ENCODE results near the gene NDUFV1. TPM values are rescaled to one million over a fixed set of nuclear protein-coding genes. Genes with fewer than 3 reads are reported as not detected.

The NDUFV1 gene
- total and polyA plus RNA-seq, 9 of the 15 experiments (the other 6 are each of a cell fraction or from before 2014, with no cell fraction given): 10.8 to 423 (median 209) TPM

- TF ChIP-seq, protein P1, sequence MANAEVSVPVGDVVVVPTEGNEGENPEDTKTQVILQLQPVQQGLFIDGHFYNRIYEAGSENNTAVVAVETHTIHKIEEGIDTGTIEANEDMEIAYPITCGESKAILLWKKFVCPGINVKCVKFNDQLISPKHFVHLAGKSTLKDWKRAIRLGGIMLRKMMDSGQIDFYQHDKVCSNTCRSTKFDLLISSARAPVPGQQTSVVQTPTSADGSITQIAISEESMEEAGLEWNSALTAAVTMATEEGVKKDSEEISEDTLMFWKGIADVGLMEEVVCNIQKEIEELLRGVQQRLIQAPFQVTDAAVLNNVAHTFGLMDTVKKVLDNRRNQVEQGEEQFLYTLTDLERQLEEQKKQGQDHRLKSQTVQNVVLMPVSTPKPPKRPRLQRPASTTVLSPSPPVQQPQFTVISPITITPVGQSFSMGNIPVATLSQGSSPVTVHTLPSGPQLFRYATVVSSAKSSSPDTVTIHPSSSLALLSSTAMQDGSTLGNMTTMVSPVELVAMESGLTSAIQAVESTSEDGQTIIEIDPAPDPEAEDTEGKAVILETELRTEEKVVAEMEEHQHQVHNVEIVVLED (CRISPR knock-in tag; IDR thresholded peaks at IDR 0.05): no peak
- TF ChIP-seq SETDB1 (IDR thresholded peaks at IDR 0.05; ENCODE audit: low read length) (no peak), POLR2AphosphoS2 (IDR thresholded peaks at IDR 0.05; ENCODE audit: low read length) (no peak), MXI1 (IDR thresholded peaks at IDR 0.05; ENCODE audit: low read depth, low read length) (no peak), HDAC2 (IDR thresholded peaks at IDR 0.05) (no peak), ZFP36 (IDR thresholded peaks at IDR 0.05; ENCODE audit: low read depth, low read length, partially characterized antibody) (peak; percentile 75), TAL1 (IDR thresholded peaks at IDR 0.05) (no peak), IRF9 (tag; IDR thresholded peaks at IDR 0.05) (no peak), PHF20 (IDR thresholded peaks at IDR 0.05; ENCODE audit: partially characterized antibody) (no peak), ZNF561 (CRISPR knock-in tag; conservative IDR thresholded peaks at IDR 0.05) (no peak)
- TF ChIP-seq, protein P2, sequence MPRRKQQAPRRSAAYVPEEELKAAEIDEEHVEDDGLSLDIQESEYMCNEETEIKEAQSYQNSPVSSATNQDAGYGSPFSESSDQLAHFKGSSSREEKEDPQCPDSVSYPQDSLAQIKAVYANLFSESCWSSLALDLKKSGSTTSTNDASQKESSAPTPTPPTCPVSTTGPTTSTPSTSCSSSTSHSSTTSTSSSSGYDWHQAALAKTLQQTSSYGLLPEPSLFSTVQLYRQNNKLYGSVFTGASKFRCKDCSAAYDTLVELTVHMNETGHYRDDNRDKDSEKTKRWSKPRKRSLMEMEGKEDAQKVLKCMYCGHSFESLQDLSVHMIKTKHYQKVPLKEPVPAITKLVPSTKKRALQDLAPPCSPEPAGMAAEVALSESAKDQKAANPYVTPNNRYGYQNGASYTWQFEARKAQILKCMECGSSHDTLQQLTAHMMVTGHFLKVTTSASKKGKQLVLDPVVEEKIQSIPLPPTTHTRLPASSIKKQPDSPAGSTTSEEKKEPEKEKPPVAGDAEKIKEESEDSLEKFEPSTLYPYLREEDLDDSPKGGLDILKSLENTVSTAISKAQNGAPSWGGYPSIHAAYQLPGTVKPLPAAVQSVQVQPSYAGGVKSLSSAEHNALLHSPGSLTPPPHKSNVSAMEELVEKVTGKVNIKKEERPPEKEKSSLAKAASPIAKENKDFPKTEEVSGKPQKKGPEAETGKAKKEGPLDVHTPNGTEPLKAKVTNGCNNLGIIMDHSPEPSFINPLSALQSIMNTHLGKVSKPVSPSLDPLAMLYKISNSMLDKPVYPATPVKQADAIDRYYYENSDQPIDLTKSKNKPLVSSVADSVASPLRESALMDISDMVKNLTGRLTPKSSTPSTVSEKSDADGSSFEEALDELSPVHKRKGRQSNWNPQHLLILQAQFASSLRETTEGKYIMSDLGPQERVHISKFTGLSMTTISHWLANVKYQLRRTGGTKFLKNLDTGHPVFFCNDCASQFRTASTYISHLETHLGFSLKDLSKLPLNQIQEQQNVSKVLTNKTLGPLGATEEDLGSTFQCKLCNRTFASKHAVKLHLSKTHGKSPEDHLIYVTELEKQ (CRISPR knock-in tag; IDR thresholded peaks at IDR 0.05): no peak
Observed at GRCh38 chr11:67645521-67646461, 39.1 kb downstream of the NDUFV1 start (continued).
